Kidney (tissue), 14 donors: Measurements from ENCODE around the gene MYH7B. TPM values are rescaled to one million over a fixed set of nuclear protein-coding genes. Genes with fewer than 3 reads are reported as not detected.

Experiments
- DNase-seq, 5 donors: peaks; one replicate each; pipeline ENCODE4 v3.0.0-alpha.2; 2013 to 2020
- FAIRE-seq: peaks from 2 replicates; lab custom pipeline; 2012; peaks lifted over from hg19 to GRCh38; lab: Jason Lieb, UNC
- H3K27ac ChIP-seq, 2 donors: one replicate each; pipeline ENCODE4 v1.7.0; 2013; ENCODE audit warnings: low read depth in 2 of 2, low read length in 2 of 2, inconsistent platforms in 1 of 2
- H3K27me3 ChIP-seq: one replicate; pipeline ENCODE4 v1.7.1; 2013; ENCODE audit warnings: low read length, inconsistent platforms; ENCODE audit not compliant: control insufficient read depth, insufficient read depth
- H3K36me3 ChIP-seq, 3 donors: one replicate each; pipeline versions ENCODE4 v1.7.0 to v1.7.1; 2013; ENCODE audit warnings: low read length in 3 of 3, control low read depth in 1 of 3, inconsistent platforms in 1 of 3; ENCODE audit not compliant: insufficient read depth in 3 of 3, control insufficient read depth in 2 of 3
- H3K4me1 ChIP-seq, 3 donors: one replicate each; pipeline versions ENCODE4 v1.7.0 to v1.7.1; 2013; ENCODE audit warnings: low read length in 3 of 3, inconsistent platforms in 1 of 3, low read depth in 1 of 3; ENCODE audit not compliant: control insufficient read depth in 2 of 3, insufficient read depth in 2 of 3
- H3K4me3 ChIP-seq, 3 donors: one replicate each; pipeline versions ENCODE4 v1.7.0 to v1.8.1; 2013; ENCODE audit warnings: low read length in 3 of 3, control low read depth in 1 of 3, inconsistent platforms in 1 of 3
- H3K9ac ChIP-seq, 3 donors: one replicate each; pipeline versions ENCODE4 v1.7.0 to v1.7.1; 2013; ENCODE audit warnings: low read length in 3 of 3, control low read depth in 1 of 3, inconsistent platforms in 1 of 3
- H3K9me3 ChIP-seq, 3 donors: one replicate each; pipeline versions ENCODE4 v1.7.0 to v1.7.1; 2013; ENCODE audit warnings: low read length in 3 of 3, control low read depth in 1 of 3, inconsistent platforms in 1 of 3; ENCODE audit not compliant: control insufficient read depth in 2 of 3, insufficient read depth in 1 of 3
- CTCF ChIP-seq: IDR thresholded peaks from 3 replicates; pipeline ENCODE4 v1.5.1; 2012; ENCODE audit warnings: mild to moderate bottlenecking, moderate library complexity, borderline replicate concordance; ENCODE audit not compliant: insufficient read depth; ENCODE audit errors: extremely low read depth
- intact Hi-C: fragments of 100-400 bp; cut with DNase I; formaldehyde crosslinking; loops from one replicate; pipeline ENCODE4 v1.11.1; 2022
- polyA plus RNA-seq: library from polyadenylated mRNA; stranded (reverse); fragments of 350-450 nt; fragmentation: Illumina TruSeq; extraction: RNeasy Lipid Tissue Mini Kit (QIAGEN cat#74804); gene quantifications from one replicate; pipeline ENCODE4 v1.2.3, GENCODE V29; 2014; ENCODE audit warnings: low read depth, low replicate concordance; ENCODE audit not compliant: insufficient read depth
- total RNA-seq: library from RNA; stranded (reverse); fragmentation: NEBNext Ultra II Directional; extraction: Animal tissue kit (Norgen Biotek cat#: 25700); gene quantifications from one replicate; pipeline ENCODE4 v1.2.1, GENCODE V29; 2021
- donor health status: control.
- donor health status: control.
- donor health status: control.
- donor health status: control.
- donor health status: control.
- donor health status: DM: yes; HTN: yes; CAD: no.
- donor health status: Normal renal cell carcinoma (clear cell type).

Gene MYH7B
- total and polyA plus RNA-seq, 2 donors from 2014 or later = 0.76 to 3.7 TPM

GRCh38 chr20:34980543-34981233 is 25.0 kb downstream of the MYH7B start:
- Histone ChIP-seq H3K27me3 (no peaks in the 10 kb centered on the region), H3K4me1 (peaks cover 0 to 4% (median 0%) of the 10 kb centered on the region in 3 donors), H3K36me3 (no peaks in the 10 kb centered on the region), H3K27ac (no peak overlapping the region), H3K4me3 (no peak overlapping the region), H3K9me3 (no peaks in the 10 kb centered on the region), H3K9ac (no peak overlapping the region)
- no peak for TF ChIP-seq CTCF
- intact Hi-C loops = no loop called here
- FAIRE-seq = no peak
- DNase-seq = peak in 2 of 5 donors; percentile 60 to 69

- peak in 1 of 5 donors; percentile 62 for DNase-seq
- FAIRE-seq = no peak
- H3K27ac ChIP-seq = no peak overlapping the region
- no peak for TF ChIP-seq CTCF
- H3K4me1 ChIP-seq = peaks cover 0 to 5% (median 0%) of the 10 kb centered on the region in 3 donors
- no peaks in the 10 kb centered on the region for H3K9me3 ChIP-seq
- no peaks in the 10 kb centered on the region for H3K36me3 ChIP-seq
- no peak overlapping the region for H3K9ac ChIP-seq
- no peak overlapping the region for H3K4me3 ChIP-seq
- no peaks in the 10 kb centered on the region for H3K27me3 ChIP-seq
- intact Hi-C loops = no loop called here
Measured at GRCh38 chr20:34982270-34983088, 26.8 kb downstream of the MYH7B start.

GRCh38 chr20:34983089-34983820 is 27.6 kb downstream of the MYH7B start:
- Histone ChIP-seq H3K9ac (no peak overlapping the region), H3K27ac (no peak overlapping the region), H3K4me3 (no peak overlapping the region), H3K27me3 (no peaks in the 10 kb centered on the region), H3K4me1 (peaks cover 0 to 5% (median under 1%) of the 10 kb centered on the region in 3 donors), H3K9me3 (no peaks in the 10 kb centered on the region), H3K36me3 (no peaks in the 10 kb centered on the region)
- DNase-seq = peak in 1 of 5 donors; percentile 53
- FAIRE-seq = no peak
- TF ChIP-seq CTCF = no peak
- intact Hi-C loops = no loop called here
